ENCODE data around the gene HEBP2.
"Not testable (repeated sequence)": the region's sequence is repeated elsewhere in the genome, so short reads cannot be mapped to it uniquely, and the experiment has no call there.

The HEBP2 gene

GRCh38 chr6:138424004-138424904 lies 20.2 kb downstream of the HEBP2 start:
- no peak for DNase-seq

GRCh38 chr6:138425256-138425655 lies 21.2 kb downstream of the HEBP2 start:
- not testable (repeated sequence) for DNase-seq

- no peak for DNase-seq
These were observed 22.6 kb downstream of the HEBP2 start for GRCh38 chr6:138426500-138427123.

- DNase-seq, result no peak
These were observed 23.7 kb downstream of the HEBP2 start for GRCh38 chr6:138427701-138428100.

GRCh38 chr6:138428944-138429598 lies 25.0 kb downstream of the HEBP2 start:
- DNase-seq, result no peak

GRCh38 chr6:138429761-138430160 lies 25.7 kb downstream of the HEBP2 start:
- no peak for DNase-seq

GRCh38 chr6:138430361-138431145 lies 26.5 kb downstream of the HEBP2 start:
- DNase-seq, result no peak

- no peak for DNase-seq
These were observed 27.4 kb downstream of the HEBP2 start for GRCh38 chr6:138431256-138432062.

- DNase-seq, result no peak
These were observed 28.0 kb downstream of the HEBP2 start for GRCh38 chr6:138432063-138432356.

GRCh38 chr6:138434096-138434495 lies 30.1 kb downstream of the HEBP2 start:
- no peak for DNase-seq

- DNase-seq, result no peak
These were observed 30.9 kb downstream of the HEBP2 start for GRCh38 chr6:138434925-138435324.

- no peak for DNase-seq
These were observed 35.5 kb downstream of the HEBP2 start for GRCh38 chr6:138439546-138439945.

GRCh38 chr6:138440296-138440695 lies 36.3 kb downstream of the HEBP2 start:
- DNase-seq, result no peak

- DNase-seq, result no peak
These were observed 36.8 kb downstream of the HEBP2 start for GRCh38 chr6:138440758-138441357.

GRCh38 chr6:138441965-138442364 lies 37.9 kb downstream of the HEBP2 start:
- DNase-seq, result no peak

GRCh38 chr6:138442663-138443062 lies 38.6 kb downstream of the HEBP2 start:
- DNase-seq, result no peak

GRCh38 chr6:138443979-138444378 lies 40.0 kb downstream of the HEBP2 start:
- DNase-seq, result no peak

- no peak for DNase-seq
These were observed 42.8 kb downstream of the HEBP2 start for GRCh38 chr6:138446821-138447220.

GRCh38 chr6:138450445-138450844 lies 46.4 kb downstream of the HEBP2 start:
- DNase-seq, result no peak

GRCh38 chr6:138451043-138451442 lies 47.0 kb downstream of the HEBP2 start:
- DNase-seq, result no peak

- DNase-seq, result no peak
These were observed 51.1 kb downstream of the HEBP2 start for GRCh38 chr6:138454981-138455706.
